Measurements from ENCODE around the gene SKAP1.

DNA sequence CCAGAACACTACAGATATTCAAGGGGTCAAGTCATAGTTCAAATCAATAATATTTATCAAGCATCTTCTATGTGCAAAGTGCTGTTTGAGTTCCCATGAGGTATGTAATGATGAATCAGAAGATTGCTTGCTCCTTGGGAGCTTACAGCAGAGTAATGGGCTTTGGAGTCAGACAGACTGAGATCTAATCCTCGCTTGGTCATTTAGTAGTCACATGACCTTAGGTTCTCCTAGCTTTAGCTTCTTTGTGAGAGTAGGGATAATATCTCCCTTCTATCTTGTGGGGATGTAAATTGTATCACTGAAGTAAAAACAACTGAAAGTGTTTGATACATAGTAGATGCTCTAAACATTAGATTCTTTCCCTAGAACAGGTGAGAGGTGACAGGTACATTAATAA lies 292.4 kb downstream of the SKAP1 start:
- TF ChIP-seq, protein P1, sequence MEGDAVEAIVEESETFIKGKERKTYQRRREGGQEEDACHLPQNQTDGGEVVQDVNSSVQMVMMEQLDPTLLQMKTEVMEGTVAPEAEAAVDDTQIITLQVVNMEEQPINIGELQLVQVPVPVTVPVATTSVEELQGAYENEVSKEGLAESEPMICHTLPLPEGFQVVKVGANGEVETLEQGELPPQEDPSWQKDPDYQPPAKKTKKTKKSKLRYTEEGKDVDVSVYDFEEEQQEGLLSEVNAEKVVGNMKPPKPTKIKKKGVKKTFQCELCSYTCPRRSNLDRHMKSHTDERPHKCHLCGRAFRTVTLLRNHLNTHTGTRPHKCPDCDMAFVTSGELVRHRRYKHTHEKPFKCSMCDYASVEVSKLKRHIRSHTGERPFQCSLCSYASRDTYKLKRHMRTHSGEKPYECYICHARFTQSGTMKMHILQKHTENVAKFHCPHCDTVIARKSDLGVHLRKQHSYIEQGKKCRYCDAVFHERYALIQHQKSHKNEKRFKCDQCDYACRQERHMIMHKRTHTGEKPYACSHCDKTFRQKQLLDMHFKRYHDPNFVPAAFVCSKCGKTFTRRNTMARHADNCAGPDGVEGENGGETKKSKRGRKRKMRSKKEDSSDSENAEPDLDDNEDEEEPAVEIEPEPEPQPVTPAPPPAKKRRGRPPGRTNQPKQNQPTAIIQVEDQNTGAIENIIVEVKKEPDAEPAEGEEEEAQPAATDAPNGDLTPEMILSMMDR (IDR thresholded peaks at IDR 0.05): no peak
- TF ChIP-seq POLR2AphosphoS5 (IDR thresholded peaks at IDR 0.05) (no peak), POLR2A (IDR thresholded peaks at IDR 0.05) (no peak), EP300 (IDR thresholded peaks at IDR 0.05; ENCODE audit: low read depth) (no peak)
